GM21723 (cell line): ENCODE measurements around the gene PGAM5.
A peak's percentile ranks its signal among the peaks of the same experiment; 100 is the strongest.
"Not testable (repeated sequence)": the region's sequence is repeated elsewhere in the genome, so short reads cannot be mapped to it uniquely, and the experiment has no call there.

Experiments
- ATAC-seq: cut with Tn5 transposase; IDR thresholded peaks from one replicate; pipeline ENCODE4 v1.9.1; 2021; ENCODE audit warnings: mild to moderate bottlenecking, moderate library complexity; ENCODE audit not compliant: unreplicated experiment

PGAM5 gene

DNA sequence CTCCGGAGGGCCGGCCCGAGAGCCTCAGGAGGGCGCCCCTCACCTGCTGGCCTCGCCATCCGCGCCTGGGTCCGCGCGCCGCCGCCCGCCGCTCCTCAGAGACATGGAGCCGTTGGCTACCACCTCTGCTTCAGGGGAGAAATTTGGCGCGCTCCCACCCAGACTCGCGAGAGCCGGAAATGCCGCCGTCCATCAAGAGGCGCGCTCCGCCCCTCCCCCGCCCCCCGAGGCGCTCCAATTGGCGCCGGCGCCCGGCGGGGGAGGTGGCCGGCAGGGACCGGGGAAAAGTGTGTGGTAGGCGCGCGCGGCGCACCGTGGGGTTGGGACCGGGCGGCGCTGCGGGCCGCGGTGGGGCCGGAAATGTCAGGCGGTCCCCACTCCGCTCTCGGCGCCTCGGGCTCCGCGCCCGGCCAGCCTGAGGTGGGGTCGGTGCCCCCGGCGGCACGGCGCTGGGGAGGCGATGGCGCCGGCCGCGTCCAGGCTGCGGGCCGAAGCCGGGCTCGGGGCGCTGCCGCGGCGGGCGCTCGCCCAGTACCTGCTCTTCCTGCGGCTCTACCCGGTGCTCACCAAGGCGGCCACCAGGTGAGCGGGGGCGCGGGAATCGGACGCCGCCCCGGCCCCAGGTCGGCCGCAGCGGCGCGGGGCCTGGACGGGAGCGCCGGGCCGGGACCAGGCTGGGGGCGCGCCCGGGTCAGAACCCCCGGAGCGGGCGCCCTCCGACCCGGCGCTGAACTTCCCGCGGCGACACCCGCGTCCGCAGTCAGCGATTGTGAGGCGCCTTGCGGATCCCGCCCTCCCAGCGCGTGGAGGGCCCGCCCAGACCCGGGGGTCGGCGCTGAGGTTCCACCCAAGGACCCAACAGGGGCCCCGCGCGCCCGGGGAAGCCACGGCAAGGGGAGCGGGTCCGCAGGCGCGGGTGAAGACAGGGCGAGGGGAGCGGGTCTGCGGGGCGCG, 23.2 kb upstream of the PGAM5 start, which contains the start of the genes POLE and PXMP2:
Gene POLE (minus strand): TSS at position 132 of the 954 bp plus-strand sequence. CDS start 27 bp downstream, at position 105.
Gene PXMP2 (plus strand): TSS at position 377 of the 954 bp plus-strand sequence. CDS start 84 bp downstream, at position 461.
- ATAC-seq: peak; percentile 96

DNA sequence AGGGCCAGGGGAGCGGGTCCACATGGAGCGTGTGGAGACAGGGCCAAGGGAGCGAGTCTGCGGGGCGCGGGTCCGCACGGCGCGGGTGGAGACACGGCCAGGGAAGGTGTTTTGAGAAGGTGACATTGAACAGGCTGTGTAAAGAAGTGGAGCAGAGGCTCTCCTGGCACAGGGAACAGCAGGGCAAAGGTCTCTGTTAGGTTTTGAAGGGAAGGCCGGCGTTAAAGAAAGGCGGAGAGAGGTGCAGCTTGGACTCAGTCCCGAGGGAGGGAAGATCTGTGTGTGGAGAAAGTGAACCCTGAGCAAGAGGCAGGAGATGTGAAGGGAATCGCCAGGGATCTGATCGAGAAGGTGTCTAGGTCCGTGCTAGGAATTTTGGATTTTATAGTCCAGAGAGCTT, 21.4 kb upstream of the PGAM5 start:
- no peak for ATAC-seq

DNA sequence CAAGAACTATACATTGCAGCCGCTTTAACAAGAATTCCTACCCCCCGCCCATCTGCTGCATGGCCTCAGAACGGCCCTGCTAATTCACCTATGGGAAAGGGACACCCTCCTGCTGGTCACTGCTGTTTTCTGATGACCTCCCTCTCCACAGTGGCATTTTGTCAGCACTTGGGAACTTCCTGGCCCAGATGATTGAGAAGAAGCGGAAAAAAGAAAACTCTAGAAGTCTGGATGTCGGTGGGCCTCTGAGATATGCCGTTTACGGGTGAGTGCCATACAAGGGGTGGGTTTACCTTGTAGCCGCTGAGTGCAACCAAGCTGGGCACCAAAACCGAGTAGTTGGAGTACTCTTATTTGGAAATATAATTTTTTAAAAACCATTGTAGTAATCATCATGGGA, 20.5 kb upstream of the PGAM5 start:
- ATAC-seq: no peak

DNA sequence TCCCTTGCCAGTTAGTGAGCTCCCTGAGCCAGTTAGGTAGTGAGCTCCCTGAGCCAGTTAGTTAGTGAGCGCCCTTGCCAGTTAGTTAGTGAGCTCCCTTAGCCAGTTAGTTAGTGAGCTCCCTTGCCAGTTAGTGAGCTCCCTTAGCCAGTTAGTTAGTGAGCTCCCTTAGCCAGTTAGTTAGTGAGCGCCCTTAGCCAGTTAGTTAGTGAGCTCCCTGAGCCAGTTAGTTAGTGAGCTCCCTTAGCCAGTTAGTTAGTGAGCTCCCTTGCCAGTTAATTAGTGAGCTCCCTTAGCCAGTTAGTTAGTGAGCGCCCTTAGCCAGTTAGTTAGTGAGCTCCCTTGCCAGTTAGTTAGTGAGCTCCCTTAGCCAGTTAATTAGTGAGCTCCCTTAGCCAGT, 18.6 kb upstream of the PGAM5 start:
- not testable (repeated sequence) for ATAC-seq

DNA sequence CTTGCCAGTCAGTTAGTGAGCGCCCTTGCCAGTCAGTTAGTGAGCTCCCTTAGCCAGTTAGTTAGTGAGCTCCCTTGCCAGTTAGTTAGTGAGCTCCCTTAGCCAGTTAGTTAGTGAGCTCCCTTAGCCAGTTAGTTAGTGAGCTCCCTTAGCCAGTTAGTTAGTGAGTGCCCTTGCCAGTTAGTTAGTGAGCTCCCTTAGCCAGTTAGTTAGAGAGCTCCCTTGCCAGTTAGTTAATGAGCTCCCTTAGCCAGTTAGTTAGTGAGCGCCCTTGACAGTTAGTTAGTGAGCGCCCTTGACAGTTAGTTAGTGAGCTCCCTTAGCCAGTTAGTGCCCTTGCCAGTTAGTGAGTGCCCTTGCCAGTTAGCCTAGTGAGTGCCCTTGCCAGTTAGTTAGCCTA, 15.8 kb upstream of the PGAM5 start:
- ATAC-seq: not testable (repeated sequence)

DNA sequence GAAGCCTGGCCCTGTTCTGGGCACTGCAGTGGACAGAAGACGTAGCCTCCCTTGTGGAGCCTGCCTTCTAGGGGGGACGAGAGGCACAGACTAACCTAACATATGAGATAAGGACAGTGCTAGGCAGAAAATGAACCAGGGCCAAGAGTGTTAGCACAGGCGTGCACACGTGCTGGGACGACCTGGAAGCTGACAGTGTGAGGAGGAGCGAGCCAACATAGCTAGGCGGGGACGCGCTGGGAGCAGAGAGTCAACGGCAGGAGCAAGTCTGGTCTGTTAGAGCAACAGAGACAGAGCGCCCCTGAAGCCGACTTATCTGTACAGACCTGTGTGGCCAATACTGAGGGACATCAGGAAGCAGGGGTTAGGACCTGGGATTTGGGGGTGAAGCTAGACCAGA, 15.2 kb upstream of the PGAM5 start:
- ATAC-seq: no peak

DNA sequence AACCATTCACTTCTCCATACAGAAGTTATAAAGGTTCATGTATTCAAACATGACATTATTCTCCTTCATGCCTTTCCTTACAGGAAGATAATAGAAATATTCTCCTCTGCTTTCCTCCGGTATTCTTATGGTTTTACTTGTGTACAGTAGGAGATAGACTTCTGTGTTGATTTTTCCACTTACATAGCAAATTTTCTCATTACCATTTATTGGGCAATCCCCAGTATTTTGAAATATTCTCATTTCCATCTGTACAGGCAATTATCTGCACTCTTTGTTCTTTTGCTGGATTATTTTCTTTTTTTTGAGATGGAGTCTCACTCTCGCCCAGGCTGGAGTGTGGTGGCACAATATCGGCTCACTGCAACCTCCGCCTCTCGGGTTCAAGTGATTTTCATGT, 12.3 kb upstream of the PGAM5 start:
- ATAC-seq: no peak

DNA sequence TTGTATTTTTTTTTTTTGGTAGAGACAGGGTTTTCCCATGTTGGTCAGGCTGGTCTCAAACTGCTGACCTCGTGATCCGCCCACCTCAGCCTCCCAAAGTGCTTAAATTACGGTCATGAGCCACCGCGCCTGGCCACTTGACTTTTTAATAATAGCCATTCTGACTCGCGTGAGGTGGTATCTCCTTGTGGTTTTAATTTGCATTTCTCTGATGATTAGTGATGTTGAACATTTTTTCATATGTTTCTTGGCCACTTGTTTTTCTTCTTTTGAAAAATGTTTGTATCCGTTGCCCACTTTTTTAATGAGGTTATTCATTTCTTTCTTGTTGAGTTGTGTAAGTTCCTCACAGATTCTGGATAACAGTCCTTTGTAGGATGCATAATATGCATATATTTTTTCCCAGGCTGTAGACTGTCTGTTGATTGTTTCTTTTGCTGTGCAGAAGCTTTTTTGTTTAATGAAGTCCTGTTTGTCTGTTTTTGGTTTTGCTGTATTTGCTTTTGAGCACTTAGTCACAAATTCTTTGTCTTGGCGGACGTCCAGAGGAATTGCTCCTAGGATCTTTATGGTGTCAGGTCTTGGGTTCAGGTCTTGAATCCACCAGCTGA, 10.3 kb upstream of the PGAM5 start:
- ATAC-seq: no peak

DNA sequence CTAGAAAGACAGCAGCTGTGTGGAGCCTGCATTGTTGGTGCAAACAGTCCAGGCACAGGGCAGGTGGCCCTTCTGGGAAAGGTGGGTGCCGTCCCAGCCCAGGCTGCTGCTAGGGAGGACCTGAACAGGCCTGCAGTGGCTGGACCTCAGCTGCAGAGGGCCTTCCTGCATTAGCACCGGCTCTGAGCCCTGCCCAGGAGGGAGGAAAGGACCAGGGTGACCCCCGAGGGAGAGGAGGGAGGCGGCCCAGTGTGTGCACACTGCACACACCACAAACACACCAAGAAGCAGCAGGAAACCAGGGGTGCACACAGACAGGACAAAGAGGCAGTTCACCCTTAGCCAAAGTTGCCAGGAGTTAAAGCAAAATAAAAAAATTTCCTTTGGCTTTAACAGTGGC, 8.0 kb upstream of the PGAM5 start:
- ATAC-seq: no peak

DNA sequence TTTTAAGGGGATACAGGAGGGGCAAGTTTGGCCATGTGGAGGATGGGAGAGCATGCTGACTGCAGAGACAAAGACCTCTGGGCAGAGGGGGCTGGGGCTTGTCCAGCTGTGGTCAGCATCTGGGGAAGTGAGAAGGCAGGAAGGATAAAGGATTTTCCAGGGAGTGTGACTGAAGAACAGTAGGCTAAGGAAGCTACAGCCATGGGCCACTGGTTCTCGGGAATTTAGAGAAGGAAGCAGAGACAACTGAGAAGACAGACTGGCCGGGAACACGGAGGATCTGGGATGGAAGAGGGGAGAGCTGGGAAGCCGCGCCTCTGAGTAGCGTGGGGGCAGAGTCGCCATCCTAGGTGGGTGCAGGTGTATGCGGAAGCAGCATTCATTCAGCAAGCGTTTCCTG, 7.0 kb upstream of the PGAM5 start:
- ATAC-seq: no peak

DNA sequence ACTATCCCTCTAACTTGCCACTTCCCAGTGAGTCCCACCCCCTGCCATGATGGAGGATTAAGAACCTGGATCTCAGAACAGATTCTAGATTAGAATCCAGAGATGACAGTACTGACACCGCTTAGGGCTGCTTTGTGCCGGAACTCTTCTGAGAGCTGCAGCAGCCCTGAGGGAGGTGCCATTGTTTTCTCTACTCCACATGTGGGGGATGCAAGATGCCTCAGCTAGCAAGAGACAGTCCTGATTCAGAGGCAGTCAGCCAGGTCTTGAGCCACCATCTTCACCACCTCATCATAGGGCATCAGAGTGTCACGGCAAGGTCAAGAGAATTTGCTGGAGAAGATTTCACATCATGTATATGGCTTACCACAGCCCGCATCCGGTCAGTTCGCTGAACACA, 3.4 kb upstream of the PGAM5 start:
- ATAC-seq: no peak

DNA sequence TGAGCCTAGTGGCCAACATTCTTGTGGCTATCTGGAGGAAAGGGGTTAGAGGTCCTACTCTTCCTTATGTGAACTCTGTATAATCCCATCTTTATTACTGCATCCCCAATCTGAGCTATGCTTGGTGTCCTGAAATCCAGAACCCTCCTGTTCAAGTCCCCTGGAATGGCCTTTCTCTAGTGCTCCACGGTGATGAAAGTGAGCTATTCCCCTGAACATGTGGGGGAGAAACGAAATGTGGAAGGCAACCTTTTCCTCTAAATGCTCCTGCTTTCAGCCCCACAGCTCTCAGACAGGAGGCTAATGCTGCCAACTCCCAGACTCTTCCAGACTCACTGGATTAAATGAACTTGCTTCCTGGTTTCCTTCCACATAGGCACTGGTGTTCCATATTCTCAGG, 2.5 kb upstream of the PGAM5 start:
- ATAC-seq: no peak

DNA sequence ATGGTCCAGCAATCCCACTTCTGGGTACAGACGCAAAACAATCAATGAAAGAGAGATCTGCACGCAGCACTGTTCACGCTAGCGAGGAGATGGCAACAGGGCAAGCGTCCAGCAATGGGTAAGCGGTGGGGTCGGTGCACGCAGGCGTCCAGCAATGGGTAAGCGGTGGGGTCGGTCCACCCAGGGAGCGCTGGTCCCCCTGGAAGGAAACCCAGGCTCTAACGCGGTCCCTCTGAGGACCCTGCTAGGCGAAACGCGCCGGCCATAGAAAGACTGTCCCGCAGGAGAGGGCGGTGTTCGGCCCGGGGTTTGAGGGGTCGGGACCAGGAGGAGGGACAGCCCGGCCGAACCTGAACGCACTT, 618 bp upstream of the PGAM5 start:
- ATAC-seq: peak; percentile 29

DNA sequence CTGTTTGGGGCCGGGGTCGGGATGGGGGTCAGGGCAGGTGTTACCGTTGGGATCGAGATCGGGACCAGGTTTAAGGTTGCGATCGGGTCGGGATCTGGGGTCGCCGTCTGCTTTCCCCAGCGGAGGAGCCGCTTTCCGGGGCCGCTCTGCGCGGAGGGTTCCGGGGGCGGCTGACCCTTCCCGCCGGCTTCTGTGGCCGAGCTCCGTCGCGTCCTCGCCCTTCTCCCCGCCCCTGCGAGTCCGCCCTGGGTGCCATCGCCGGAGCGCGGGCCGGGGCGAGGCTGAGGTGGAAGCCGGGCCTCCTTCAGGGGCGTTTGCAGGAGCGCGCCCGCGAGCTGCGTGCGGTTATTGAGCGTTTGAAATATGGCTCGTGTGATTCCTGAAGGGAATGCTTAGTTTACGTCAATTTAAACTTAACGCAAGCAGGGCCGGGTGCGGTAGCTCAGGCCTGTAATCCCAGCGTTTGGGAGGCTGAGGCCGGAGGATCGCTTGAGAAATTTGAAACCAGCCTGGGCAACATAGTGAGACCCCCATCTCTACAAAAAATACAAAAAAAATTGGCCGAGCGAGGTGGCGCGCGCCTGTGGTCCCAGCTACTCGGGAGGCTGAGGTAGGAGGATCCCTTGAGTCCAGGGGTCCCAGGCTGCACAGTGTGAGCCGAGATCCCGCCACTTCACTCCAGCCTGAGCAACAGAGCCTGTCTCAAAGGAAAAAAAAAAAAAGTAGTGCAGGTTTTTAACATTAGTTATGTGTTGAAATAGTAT, 620 bp downstream of the PGAM5 start:
- ATAC-seq: peak; percentile 23

DNA sequence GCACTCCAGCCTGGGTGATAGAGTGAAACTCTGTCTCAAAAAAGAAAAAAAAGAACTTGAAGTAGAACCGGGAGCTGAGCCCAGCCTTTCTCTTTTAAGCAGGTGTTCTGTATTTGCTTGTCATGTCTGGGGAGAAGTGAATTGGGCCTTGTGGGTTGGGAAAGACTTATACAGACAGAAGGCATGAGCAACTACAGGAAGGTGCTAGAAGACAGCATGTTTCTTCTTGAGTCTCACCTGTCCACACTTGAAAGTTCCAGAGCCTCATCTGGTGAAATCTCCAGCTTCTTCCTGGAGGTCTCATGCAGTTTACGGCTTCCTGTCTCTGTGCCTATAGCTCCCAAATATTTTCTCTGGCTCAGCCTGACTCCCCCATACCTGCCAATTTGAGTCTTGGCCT, 2.5 kb downstream of the PGAM5 start:
- no peak for ATAC-seq

DNA sequence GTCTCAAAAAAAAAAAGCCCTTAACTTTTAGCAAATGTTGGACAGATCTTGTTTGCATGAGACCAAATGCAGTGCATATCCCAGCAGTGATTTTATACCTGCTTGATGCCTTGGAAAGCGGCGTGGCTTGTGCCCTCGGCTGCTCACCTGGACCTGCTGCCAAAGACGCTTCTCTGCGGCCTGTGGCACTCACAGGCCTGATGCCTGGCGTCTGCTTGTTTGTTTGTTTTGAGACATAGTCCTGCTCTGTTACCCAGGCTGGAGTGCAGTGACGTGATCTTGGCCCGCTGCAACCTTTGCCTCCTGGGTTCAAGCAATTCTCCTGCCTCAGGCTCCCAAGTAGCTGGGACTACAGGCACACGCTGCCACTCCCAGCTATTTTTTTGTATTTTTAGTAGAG, 5.2 kb downstream of the PGAM5 start:
- no peak for ATAC-seq

DNA sequence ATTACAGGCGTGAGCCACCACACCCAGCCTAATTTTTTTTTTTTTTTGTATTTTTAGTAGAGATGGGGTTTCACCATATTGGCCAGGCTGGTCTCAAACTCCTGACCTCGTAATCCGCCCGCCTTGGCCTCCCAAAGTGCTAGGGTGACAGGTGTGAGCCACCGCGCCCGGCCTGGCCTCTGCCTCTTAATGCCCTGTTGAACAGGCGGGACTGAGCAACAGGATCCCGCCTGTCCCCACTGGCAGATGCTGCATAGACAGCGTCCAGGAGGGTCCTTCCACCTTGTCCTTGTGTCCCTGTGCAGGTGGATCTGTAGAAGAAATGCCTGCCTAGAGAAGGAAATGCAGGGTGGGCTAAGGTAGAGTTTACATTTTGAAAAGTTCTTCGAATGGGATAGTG, 5.7 kb downstream of the PGAM5 start:
- ATAC-seq: no peak

DNA sequence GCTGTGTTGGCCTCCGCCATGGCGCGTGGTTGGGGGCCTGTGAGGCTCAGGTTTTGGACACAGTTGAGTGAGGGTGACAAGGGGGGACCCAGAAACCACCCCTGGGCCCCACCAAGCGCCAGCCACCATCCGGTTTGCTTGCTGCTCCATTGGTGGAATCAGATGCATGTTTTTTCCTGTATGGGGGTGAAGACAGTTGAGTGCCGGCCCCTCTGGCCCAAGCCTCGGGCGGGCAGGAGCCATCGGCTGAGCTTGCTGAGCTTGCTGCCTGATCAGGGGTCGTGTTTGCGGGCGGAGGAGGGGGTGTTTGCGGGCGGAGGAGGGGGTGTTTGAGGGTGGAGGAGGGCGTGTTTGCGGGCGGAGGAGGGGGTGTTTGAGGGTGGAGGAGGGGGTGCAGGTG, 6.4 kb downstream of the PGAM5 start:
- no peak for ATAC-seq

DNA sequence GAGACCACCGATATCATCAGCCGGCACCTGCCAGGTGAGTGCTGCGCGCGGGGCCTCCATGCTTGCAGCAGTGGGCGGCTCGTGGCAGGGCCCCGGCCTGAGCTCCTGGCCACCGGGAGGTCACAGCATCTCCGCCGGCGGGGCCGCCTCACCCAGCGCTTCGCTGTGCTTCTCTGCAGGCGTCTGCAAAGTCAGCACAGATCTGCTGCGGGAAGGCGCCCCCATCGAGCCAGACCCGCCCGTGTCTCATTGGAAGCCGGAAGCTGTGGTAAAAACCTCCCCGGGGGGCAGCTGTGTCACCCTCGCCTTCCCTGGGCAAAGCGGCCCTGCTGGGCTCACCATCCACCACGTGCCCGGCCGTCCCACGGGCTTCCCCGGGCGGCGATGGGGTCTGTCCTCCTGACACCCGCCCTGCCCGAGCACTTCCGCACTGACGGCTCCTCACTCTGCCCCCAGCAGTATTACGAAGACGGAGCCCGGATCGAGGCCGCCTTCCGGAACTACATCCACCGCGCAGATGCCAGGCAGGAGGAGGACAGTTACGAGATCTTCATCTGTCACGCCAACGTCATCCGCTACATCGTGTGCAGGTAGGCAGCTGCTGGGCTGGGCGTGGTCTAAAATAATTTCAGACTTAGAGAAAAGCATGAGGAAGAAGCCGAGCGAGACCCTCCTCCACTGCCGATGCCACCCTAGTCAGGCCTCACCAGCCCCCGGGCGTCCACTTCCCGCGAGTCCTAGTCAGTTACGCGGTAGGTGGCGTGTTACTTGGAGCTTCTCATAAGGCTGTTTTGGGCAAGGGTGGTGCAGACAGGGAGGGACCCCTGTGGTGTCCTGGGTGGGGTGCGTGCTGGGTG, 7.1 kb downstream of the PGAM5 start:
- no peak for ATAC-seq

DNA sequence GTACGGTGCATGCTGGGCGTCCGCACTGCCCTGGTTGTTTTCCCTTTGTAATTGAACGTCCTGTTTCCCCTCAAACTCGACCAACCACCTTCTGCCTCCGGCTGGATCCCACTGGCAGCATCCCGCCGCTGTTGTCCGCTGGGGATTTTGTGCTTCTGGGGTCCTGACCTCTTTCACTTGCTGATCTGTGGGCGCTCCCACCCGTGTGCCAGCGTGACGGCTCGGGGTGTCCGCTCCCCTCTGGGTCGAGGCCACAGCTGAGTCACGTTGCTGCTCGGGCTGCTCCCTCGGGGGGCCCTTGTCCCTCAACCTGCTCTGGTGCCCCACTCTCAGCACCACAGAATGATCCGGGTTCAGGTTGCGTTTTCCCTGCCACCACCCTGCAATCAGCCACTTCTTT, 8.0 kb downstream of the PGAM5 start:
- ATAC-seq: no peak
